SK-N-SH (cell line): ENCODE measurements around the gene ARAP1. TPM values are rescaled to one million over a fixed set of nuclear protein-coding genes. Genes with fewer than 3 reads are reported as not detected.
A peak's percentile ranks its signal among the peaks of the same experiment; 100 is the strongest.

Source experiments
- CTCF ChIA-PET: fragments of 300-600, 350-600 bp; formaldehyde crosslinking; extraction: SDS; loops from one replicate; lab custom pipeline; 2021; lab: Yijun Ruan, JAX
- POLR2A ChIA-PET: fragments of 350-600 bp; sonication (Branson Sonifier 250); formaldehyde crosslinking; extraction: SDS; loops from one replicate; lab custom pipeline; 2020; ENCODE audit warnings: antibody characterized with exemption, inconsistent platforms; lab: Yijun Ruan, JAX
- DNase-seq: peaks from one replicate; pipeline ENCODE4 v3.0.0; 2012
- H2AFZ ChIP-seq: fragments of 200-600 bp; sonication (generic); 2 replicates; pipeline ENCODE4 v1.8.1; 2016; ENCODE audit warnings: antibody characterized with exemption, mild to moderate bottlenecking, low read depth
- H3F3A ChIP-seq: fragments of 200-600 bp; sonication (generic); replicated peaks from 2 replicates; pipeline ENCODE3; 2016; ENCODE audit warnings: antibody characterized with exemption, mild to moderate bottlenecking; ENCODE audit not compliant: insufficient read depth
- H3K27ac ChIP-seq, 2 experiments: fragments of 200-500 bp in 1 of 2; fragments of 200-600 bp in 1 of 2; sonication (Bioruptor generic) in 1 of 2; sonication (generic), shearing (Covaris generic) in 1 of 2; 2 replicates each; pipeline versions ENCODE4 v1.5.1 to v1.6.1; 2014 to 2016; ENCODE audit warnings: low read depth in 2 of 2, inconsistent platforms in 1 of 2, low read length in 1 of 2, mild to moderate bottlenecking in 1 of 2, mixed read lengths in 1 of 2
- H3K27me3 ChIP-seq: fragments of 200-600 bp; sonication (generic), shearing (Covaris generic); 2 replicates; pipeline ENCODE4 v1.6.1; 2016; ENCODE audit warnings: mixed run types; ENCODE audit not compliant: insufficient read depth
- H3K36me3 ChIP-seq, 2 experiments: fragments of 200-500 bp in 1 of 2; fragments of 200-600 bp in 1 of 2; sonication (Bioruptor generic) in 1 of 2; sonication (generic) in 1 of 2; replicated peaks in 1 of 2; 2 replicates each; pipeline versions ENCODE3 to v1.5.1; 2014 to 2016; ENCODE audit warnings: low read length in 1 of 2, mild to moderate bottlenecking in 1 of 2; ENCODE audit not compliant: insufficient read depth in 2 of 2, control insufficient read depth in 1 of 2
- H3K4me1 ChIP-seq, 2 experiments: fragments of 200-500 bp in 1 of 2; fragments of 200-600 bp in 1 of 2; sonication (Bioruptor generic) in 1 of 2; sonication (generic), shearing (Covaris generic) in 1 of 2; 2 replicates each; pipeline versions ENCODE4 v1.5.1 to v1.6.1; 2014 to 2016; ENCODE audit warnings: low read depth in 1 of 2, low read length in 1 of 2, mixed run types in 1 of 2; ENCODE audit not compliant: insufficient read depth in 2 of 2, control insufficient read depth in 1 of 2
- H3K4me2 ChIP-seq: fragments of 200-600 bp; sonication (generic), shearing (Covaris generic); 2 replicates; pipeline ENCODE4 v1.6.1; 2017; ENCODE audit warnings: mixed run types
- H3K4me3 ChIP-seq, 2 experiments: fragments of 200-500 bp in 1 of 2; fragments of 200-600 bp in 1 of 2; sonication (Bioruptor generic) in 1 of 2; sonication (generic), shearing (Covaris generic) in 1 of 2; 2 replicates each; pipeline versions ENCODE4 v1.5.1 to v1.8.1; 2014 to 2016; ENCODE audit warnings: low read depth in 2 of 2, inconsistent platforms in 1 of 2, low read length in 1 of 2, mild to moderate bottlenecking in 1 of 2, mixed read lengths in 1 of 2, moderate library complexity in 1 of 2
- H3K79me2 ChIP-seq: fragments of 200-600 bp; sonication (generic); 2 replicates; pipeline ENCODE4 v1.8.1; 2017; ENCODE audit warnings: mild to moderate bottlenecking; ENCODE audit not compliant: insufficient read depth
- H3K9ac ChIP-seq: fragments of 200-600 bp; sonication (generic); 2 replicates; pipeline ENCODE4 v1.6.1; 2017; ENCODE audit warnings: mixed run types
- H3K9me2 ChIP-seq: fragments of 200-600 bp; sonication (generic); 2 replicates; pipeline ENCODE4 v1.6.1; 2017; ENCODE audit warnings: mixed run types
- H3K9me3 ChIP-seq: fragments of 200-600 bp; sonication (generic); 2 replicates; pipeline ENCODE4 v1.6.1; 2017; ENCODE audit warnings: mixed run types, mild to moderate bottlenecking, moderate library complexity
- H4K20me1 ChIP-seq: fragments of 200-600 bp; sonication (generic); 2 replicates; pipeline ENCODE4 v1.6.1; 2017; ENCODE audit warnings: mild to moderate bottlenecking, mixed run types; ENCODE audit not compliant: insufficient read depth
- EP300 ChIP-seq, 2 experiments: IDR thresholded peaks; 2 replicates each; pipeline versions ENCODE4 v1.4.0 to v1.6.1; 2012; ENCODE audit warnings: borderline replicate concordance in 1 of 2, low read depth in 1 of 2, low read length in 1 of 2
- EZH2phosphoT487 ChIP-seq: fragments of 200-600 bp; sonication (generic); IDR thresholded peaks from 2 replicates; pipeline ENCODE4 v1.6.1; 2017; ENCODE audit warnings: low read depth, mixed run types, mild to moderate bottlenecking, antibody characterized with exemption, moderate library complexity, borderline replicate concordance
- FOSL2 ChIP-seq: IDR thresholded peaks from 2 replicates; pipeline ENCODE4 v1.4.0; 2012; ENCODE audit warnings: low read depth, mild to moderate bottlenecking, moderate library complexity, borderline replicate concordance
- FOXJ3 ChIP-seq: sonication (generic); formaldehyde crosslinking; IDR thresholded peaks from 2 replicates; pipeline ENCODE4 v1.5.1; 2020; ENCODE audit warnings: mild to moderate bottlenecking, missing genetic modification reagents
- GATA2 ChIP-seq: sonication (generic); formaldehyde crosslinking; IDR thresholded peaks from 2 replicates; pipeline ENCODE4 v1.5.0; 2020; ENCODE audit warnings: mild to moderate bottlenecking, missing genetic modification reagents
- MEF2A ChIP-seq: IDR thresholded peaks from 2 replicates; pipeline ENCODE4 v1.4.0; 2012; ENCODE audit warnings: low read depth, borderline replicate concordance
- MXI1 ChIP-seq: IDR thresholded peaks from 2 replicates; pipeline ENCODE4 v1.6.1; 2012; ENCODE audit warnings: mild to moderate bottlenecking, low read depth, low read length, improper control_type of control experiment
- NFIC ChIP-seq: IDR thresholded peaks from 2 replicates; pipeline ENCODE4 v1.4.0; 2012; ENCODE audit warnings: borderline replicate concordance
- RFX5 ChIP-seq: IDR thresholded peaks from 2 replicates; pipeline ENCODE4 v1.6.1; 2012; ENCODE audit warnings: mild to moderate bottlenecking, improper control_type of control experiment, low read length
- SIN3A ChIP-seq: IDR thresholded peaks from 2 replicates; pipeline ENCODE4 v1.6.1; 2012; ENCODE audit warnings: low read depth, mild to moderate bottlenecking, low read length, moderate library complexity, borderline replicate concordance
- SMC3 ChIP-seq: IDR thresholded peaks from 2 replicates; pipeline ENCODE4 v1.6.1; 2012; ENCODE audit warnings: low read depth, low read length, improper control_type of control experiment
- TEAD4 ChIP-seq: IDR thresholded peaks from 2 replicates; pipeline ENCODE4 v1.4.0; 2012; ENCODE audit warnings: mild to moderate bottlenecking, borderline replicate concordance; ENCODE audit not compliant: insufficient read depth
- WGBS: methylation state at CpG from one replicate; pipeline ENCODE4 v1.1.6; 2017; ENCODE audit warnings: low lambda C conversion rate; 5-methylcytosine and 5-hydroxymethylcytosine counted together
- polyA plus RNA-seq, 3 experiments: library from polyadenylated mRNA; depleted of rRNA; stranded (reverse); fragments of >200 nt; gene quantifications; 2 replicates each; pipeline ENCODE4 v1.2.3, GENCODE V29; 2012
- TF ChIP-seq, protein P1 (sequence below): IDR thresholded peaks from 2 replicates; pipeline ENCODE4 v1.4.0; 2012; ENCODE audit warnings: low read depth, borderline replicate concordance
- TF ChIP-seq, protein P2 (sequence below): IDR thresholded peaks from 2 replicates; pipeline ENCODE4 v1.4.0; 2012; ENCODE audit warnings: low read depth, borderline replicate concordance
- TF ChIP-seq, protein P3 (sequence below): IDR thresholded peaks from 2 replicates; pipeline ENCODE4; 2012
- TF ChIP-seq, protein P4 (sequence below): fragments of 200-600 bp; sonication (generic); IDR thresholded peaks from 2 replicates; pipeline ENCODE4 v1.6.1; 2017; ENCODE audit warnings: antibody characterized with exemption, mild to moderate bottlenecking, moderate library complexity

ARAP1 gene
- polyA plus RNA-seq, 1 of the 3 experiments (the other 2 are of a cell fraction), result 56.6 TPM

DNA sequence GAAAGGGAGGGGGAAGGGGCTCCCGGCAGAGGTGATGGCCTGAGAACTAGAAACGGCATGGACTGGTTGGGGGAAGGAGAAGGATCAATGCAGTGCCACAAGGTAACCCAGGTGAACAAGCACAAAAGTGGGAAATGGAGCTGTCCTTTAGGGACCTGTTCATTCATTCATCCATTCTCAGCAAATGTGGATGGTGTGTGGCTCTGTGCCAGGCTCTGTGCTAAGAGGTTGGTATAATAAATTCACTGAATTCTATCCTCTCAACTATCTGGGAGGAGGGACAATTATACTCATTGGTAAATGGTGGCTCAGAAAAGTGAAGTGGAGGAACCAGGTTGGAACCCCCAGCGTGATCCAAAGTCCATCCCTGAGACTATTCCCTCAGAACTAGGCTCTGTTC lies 18.6 kb upstream of the ARAP1 start:
- WGBS, result 95% methylated on average over 3 of the region's 3 CpGs
- ChIA-PET CTCF (interaction anchor here (0.9 to 1.2 kb wide), 4 partner anchors 24 to 512 kb away, joined by 4 to 5 read pairs (median 4); partner anchors contain the start of gene STARD10), POLR2A (interaction anchor here (0.6 kb wide), 1 partner anchor 530 kb away, joined by 6 read pairs; no protein-coding TSS in a partner anchor)
- Histone ChIP-seq H2AFZ (no peak overlapping the region), H3K9me2 (no peaks in the 10 kb centered on the region), H3K9me3 (no peaks in the 10 kb centered on the region), H3K4me1 (peaks cover 26 to 45% of the 10 kb centered on the region in 2 experiments), H3K36me3 (no peaks in the 10 kb centered on the region), H3K27ac (no peak overlapping the region), H3K4me3 (no peak overlapping the region), H3F3A (peaks cover 3% of the 10 kb centered on the region), H3K27me3 (no peaks in the 10 kb centered on the region), H3K79me2 (no peaks in the 10 kb centered on the region), H3K9ac (no peak overlapping the region), H3K4me2 (peak overlapping the region; percentile 49; the same call in 1 of the 2 replicates), H4K20me1 (no peaks in the 10 kb centered on the region)
- TF ChIP-seq SIN3A (no peak), SMC3 (no peak), NFIC (no peak), GATA2 (no peak), MXI1 (no peak), FOXJ3 (CRISPR knock-in tag) (no peak), RFX5 (no peak)
- TF ChIP-seq, protein P1, sequence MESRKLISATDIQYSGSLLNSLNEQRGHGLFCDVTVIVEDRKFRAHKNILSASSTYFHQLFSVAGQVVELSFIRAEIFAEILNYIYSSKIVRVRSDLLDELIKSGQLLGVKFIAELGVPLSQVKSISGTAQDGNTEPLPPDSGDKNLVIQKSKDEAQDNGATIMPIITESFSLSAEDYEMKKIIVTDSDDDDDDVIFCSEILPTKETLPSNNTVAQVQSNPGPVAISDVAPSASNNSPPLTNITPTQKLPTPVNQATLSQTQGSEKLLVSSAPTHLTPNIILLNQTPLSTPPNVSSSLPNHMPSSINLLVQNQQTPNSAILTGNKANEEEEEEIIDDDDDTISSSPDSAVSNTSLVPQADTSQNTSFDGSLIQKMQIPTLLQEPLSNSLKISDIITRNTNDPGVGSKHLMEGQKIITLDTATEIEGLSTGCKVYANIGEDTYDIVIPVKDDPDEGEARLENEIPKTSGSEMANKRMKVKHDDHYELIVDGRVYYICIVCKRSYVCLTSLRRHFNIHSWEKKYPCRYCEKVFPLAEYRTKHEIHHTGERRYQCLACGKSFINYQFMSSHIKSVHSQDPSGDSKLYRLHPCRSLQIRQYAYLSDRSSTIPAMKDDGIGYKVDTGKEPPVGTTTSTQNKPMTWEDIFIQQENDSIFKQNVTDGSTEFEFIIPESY, result no peak
- TF ChIP-seq, protein P2, sequence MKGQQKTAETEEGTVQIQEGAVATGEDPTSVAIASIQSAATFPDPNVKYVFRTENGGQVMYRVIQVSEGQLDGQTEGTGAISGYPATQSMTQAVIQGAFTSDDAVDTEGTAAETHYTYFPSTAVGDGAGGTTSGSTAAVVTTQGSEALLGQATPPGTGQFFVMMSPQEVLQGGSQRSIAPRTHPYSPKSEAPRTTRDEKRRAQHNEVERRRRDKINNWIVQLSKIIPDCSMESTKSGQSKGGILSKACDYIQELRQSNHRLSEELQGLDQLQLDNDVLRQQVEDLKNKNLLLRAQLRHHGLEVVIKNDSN, result no peak
- TF ChIP-seq, protein P3, sequence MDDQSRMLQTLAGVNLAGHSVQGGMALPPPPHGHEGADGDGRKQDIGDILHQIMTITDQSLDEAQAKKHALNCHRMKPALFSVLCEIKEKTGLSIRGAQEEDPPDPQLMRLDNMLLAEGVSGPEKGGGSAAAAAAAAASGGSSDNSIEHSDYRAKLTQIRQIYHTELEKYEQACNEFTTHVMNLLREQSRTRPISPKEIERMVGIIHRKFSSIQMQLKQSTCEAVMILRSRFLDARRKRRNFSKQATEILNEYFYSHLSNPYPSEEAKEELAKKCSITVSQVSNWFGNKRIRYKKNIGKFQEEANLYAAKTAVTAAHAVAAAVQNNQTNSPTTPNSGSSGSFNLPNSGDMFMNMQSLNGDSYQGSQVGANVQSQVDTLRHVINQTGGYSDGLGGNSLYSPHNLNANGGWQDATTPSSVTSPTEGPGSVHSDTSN, result no peak
- DNase-seq, result no peak

DNA sequence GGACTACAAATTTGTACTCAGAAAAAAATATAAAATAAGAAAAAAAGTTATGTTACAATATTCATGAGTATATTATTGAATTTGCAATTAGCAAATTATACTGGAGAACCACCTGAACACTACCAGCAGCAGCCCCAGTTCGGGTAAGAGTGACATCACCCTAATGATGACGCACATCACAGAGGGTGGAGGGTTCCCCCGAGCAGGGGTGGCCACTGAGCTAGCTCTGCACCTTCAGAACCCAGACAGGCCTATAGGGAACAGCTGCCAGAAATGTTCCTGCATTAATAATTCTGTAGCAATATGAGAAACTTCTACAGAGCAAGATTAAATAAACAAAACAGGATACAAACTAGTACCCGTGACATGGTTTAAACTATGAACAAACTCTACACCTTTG lies 17.5 kb upstream of the ARAP1 start:
- no peak overlapping the region for H3K9ac ChIP-seq
- ChIA-PET POLR2A (no interaction called here), CTCF (interaction anchor here (0.8 to 1.1 kb wide), 3 partner anchors 23 to 45 kb away, joined by 3 to 5 read pairs (median 3); no protein-coding TSS in a partner anchor)
- H3K4me2 ChIP-seq, result no peak overlapping the region
- H3K9me3 ChIP-seq, result no peaks in the 10 kb centered on the region
- H3F3A ChIP-seq, result peaks cover 3% of the 10 kb centered on the region
- H4K20me1 ChIP-seq, result no peaks in the 10 kb centered on the region
- peaks cover 26 to 40% of the 10 kb centered on the region in 2 experiments for H3K4me1 ChIP-seq
- H3K36me3 ChIP-seq, result no peaks in the 10 kb centered on the region
- H3K79me2 ChIP-seq, result no peaks in the 10 kb centered on the region
- H3K9me2 ChIP-seq, result no peaks in the 10 kb centered on the region
- no peak overlapping the region for H2AFZ ChIP-seq
- no peak overlapping the region for H3K4me3 ChIP-seq
- H3K27me3 ChIP-seq, result no peaks in the 10 kb centered on the region
- DNase-seq, result no peak
- WGBS, result 72% methylated on average over 4 of the region's 4 CpGs
- no peak overlapping the region for H3K27ac ChIP-seq
- TF ChIP-seq, protein P3, result no peak
- TF ChIP-seq NFIC (no peak), FOSL2 (no peak), EZH2phosphoT487 (no peak), RFX5 (no peak), SIN3A (no peak), TEAD4 (no peak), MEF2A (no peak), FOXJ3 (CRISPR knock-in tag) (no peak), EP300 (IDR thresholded peaks at IDR 0.05; ENCODE audit: borderline replicate concordance in 1 of 2, low read depth in 1 of 2, low read length in 1 of 2) (no peak)
- TF ChIP-seq, protein P1, result no peak
- TF ChIP-seq, protein P4, sequence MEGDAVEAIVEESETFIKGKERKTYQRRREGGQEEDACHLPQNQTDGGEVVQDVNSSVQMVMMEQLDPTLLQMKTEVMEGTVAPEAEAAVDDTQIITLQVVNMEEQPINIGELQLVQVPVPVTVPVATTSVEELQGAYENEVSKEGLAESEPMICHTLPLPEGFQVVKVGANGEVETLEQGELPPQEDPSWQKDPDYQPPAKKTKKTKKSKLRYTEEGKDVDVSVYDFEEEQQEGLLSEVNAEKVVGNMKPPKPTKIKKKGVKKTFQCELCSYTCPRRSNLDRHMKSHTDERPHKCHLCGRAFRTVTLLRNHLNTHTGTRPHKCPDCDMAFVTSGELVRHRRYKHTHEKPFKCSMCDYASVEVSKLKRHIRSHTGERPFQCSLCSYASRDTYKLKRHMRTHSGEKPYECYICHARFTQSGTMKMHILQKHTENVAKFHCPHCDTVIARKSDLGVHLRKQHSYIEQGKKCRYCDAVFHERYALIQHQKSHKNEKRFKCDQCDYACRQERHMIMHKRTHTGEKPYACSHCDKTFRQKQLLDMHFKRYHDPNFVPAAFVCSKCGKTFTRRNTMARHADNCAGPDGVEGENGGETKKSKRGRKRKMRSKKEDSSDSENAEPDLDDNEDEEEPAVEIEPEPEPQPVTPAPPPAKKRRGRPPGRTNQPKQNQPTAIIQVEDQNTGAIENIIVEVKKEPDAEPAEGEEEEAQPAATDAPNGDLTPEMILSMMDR, result no peak
